GM18858 (cell line): ENCODE measurements around the gene ZDHHC7.
"Not testable (repeated sequence)": the region's sequence is repeated elsewhere in the genome, so short reads cannot be mapped to it uniquely, and the experiment has no call there.

Experiments
- ATAC-seq: cut with Tn5 transposase; IDR thresholded peaks from one replicate; pipeline ENCODE4 v1.9.1; 2021; ENCODE audit not compliant: unreplicated experiment

ZDHHC7 gene

DNA sequence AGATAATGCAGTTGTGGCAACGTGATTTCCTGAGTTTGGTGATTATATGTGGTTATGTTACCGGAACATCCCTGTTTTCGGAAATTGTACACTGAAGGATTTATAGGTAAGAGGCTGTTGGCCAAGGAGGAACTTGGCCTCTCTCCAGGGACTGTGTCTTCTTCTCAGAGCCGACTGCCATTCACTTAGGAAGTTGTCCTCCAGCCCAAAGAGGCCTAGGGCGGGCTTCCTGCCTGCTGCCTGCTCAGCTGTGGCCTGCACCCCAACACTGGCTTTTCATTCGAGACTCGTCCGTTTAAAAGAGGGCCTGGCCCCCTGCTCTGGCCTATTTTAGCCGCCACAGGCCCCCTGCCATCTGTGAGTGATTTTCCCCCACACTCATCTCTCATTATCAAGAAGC, 64.3 kb downstream of the ZDHHC7 start:
- ATAC-seq = no peak

DNA sequence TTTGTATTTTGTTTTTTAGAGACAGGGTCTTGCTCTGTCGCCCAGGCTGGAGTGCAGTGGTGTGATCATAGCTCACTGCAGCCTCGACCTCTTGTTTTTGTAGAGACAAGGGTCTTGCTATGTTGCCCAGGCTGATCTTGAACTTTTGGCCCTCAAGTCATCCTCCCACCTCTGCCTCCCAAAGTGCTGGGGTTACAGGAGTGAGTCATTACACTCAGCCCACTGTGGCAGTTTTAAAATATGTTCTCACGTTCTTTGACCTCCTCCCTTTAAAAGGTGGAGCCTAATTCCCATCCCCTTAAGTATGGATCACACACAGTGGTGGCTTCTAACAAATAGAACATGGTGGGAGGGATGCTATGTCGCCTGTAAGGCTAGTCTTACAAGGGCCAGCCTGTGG, 67.7 kb downstream of the ZDHHC7 start:
- ATAC-seq = no peak

DNA sequence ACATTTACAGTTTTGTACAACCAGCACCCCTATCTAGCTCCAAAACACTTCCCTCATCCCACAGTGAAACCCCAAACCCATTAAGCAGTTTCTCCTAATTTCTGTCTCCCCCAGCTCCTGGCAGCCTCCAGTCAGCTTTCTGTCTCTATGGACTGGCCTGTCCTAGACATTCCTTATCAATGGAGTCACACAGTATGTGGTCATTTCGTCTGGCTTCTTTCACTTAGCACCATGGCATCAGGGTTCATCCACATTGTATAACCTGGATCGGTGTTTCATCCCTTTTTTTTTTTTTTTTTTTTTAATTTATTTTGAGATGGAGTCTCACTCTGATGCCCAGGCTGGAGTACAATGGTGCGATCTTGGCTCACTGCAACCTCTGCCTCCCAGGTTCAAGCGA, 68.5 kb downstream of the ZDHHC7 start:
- ATAC-seq = no peak

DNA sequence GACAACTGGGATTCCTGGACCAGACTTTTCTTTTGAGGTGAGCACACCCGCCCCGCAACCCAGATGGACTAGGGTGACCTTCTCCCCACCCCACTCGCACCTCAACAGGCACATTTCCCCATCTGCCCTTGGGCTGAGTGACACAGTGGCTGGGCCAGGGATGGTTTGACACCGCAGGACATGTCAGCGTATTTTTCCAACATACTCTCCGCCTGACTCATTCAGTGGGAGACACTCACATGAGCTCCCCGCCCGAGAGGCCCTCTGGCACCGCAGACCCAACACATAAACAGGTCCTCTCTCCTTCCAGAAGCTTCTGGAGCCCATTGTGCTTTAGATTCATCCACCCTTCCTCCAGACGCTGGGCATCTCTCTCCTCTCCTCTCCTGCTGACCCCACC, 69.4 kb downstream of the ZDHHC7 start:
- ATAC-seq = no peak

DNA sequence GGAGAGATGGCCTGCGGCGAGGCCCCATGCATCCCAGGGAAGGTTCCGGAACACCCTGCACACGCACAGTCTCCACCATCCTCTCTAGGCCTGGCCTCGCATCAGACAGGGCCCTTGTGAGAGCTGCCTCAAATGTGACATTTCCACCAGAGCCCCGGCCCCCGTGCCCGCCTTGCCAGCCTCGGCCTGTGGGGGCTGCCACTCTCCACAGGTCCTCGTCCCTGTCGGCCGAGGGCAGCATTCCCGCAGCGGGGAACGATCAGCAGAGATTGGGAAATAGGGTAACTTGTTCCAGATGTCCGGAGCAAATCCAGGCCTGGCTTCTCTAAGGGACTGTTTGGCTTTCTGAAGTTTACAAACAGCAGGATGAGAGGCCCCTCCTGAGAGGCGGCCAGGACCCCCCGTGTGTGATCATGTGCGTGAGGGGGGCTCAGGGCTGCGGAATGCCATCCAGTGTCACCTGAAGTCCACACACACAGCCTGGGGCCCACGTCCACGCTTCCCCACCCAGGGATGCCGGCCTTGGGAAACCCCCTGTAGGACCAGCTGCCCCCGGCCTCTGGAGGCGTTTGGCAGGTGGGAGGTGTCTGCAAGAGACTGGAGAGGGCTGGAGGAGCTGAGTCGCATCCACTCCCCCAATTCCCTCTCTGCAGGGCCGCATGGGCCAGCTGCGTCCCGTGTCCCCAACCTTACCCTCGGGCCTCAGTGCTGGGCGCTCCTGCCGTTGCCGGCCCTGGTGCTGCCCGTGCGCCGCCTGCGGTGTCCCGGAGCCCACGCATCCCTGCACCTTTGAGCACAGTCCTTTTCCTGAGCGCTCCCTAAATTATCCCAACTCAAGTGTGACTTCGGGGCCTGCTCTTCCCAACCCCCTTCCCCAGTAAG, 70.4 kb downstream of the ZDHHC7 start:
- no peak for ATAC-seq

DNA sequence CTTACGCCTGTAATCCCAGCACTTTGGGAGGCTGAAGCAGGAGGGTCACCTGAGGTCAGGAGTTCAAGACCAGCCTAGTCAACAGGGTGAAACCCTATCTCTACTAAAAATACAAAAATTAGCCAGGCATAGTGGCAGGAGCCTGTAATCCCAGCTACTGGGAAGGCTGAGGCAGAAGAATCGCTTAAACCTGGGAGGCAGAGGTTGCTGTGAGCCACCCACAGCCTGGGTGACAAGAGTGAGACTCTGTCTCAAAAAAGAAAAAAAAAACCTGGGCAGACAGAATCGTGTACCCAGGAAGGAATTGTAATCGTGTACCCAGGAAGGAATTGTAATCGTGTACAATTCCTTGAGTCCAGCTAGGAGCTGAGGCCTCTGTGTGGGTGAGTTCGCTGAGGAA, 72.7 kb downstream of the ZDHHC7 start:
- ATAC-seq = not testable (repeated sequence)

DNA sequence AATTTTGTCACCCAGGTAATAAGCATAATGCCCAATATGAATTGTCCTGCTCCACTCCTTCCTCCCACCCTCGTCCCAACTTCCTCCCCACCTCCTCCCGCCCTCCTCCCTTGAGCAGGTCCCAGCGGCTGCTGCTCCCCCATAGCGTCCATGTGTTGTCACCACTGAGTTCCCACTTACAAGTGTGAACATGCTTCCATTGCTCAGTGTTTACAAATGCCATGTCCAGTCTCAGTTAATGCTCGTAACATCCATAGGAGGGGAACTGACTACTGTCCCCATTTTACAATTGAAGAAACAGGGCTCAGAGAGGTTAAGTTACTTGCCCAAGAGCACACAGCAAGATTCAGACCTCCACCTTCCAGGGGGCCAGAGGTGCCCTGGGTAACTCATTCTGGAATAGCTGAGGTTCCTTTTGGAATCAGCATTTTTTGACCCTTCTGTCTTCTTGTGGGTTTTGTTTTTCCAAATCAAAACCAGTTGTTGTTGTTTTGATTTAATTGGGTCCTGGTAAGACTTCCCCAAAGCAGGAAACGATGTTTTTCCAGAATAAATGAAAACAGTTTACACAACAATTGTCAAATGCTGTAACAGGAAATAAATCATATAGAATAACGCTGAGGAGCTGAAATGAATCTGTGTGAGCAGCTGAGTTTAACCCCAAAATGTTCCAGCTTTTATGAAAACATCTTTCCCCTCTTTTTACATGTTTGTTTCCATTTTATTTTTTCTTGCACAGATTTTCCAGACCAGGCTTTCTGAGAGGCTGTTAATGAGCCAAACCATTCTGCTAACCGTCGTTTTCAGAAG, 73.9 kb downstream of the ZDHHC7 start:
- no peak for ATAC-seq

DNA sequence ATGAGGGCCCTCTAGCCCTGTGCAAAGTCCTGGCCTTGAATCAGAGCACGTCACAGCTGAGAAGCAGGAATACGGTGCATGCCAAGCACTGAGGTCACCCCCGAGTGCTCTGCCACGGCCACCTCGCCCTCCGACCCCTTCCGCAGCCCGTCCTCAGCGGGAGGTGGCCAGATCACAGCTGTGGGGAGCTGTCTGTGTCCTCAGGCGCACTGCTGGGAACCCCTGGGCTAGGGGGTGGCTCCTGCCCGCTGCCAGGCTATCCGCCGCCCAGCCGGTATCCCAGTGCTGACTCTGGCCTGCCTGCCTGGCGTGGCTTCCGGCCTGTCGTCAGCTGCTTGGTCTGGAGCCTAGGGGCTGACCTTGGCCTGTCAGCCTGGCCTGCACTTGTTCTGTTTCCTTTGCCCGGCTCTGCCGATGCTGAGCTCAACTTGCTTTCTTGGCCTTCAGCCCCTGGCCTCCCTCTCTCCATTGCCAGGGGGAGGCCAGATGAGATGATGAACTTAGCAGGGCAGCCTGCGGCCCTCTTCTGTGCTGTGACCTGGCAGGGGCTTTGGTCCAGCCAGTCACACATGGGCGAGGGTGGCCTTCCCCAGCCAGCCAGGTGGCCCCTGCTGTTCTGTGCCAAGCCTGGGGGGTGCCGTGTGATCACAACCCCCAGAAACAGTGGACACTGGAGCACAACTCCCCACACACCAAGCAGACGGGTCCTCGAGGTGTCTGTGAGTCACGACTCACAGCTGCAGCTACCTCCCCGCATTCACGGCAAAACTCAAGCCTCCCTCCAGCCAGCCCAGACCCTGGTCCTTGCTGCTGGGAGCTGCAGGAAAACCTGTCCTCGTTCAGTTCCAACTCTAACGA, 77.3 kb downstream of the ZDHHC7 start:
- no peak for ATAC-seq

DNA sequence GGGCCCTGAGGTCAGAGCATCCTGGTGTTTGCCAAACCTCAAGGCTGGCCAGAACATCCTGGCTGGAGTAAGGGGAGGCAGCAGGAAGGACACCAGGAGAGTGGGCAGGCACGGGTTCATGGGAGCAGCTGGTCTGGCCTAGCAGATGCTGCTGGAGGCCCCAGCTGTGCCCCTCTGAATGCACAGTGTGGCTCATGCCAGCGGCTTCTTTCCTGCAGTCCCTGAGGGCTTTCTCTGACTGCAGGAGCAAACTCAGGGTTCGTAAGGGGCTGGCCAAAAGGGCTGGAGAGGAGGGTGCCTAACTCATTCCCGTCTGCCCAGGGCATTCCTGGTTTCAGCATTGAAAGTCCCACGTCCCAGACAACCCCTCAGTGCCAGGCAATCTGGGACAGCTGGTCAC, 78.7 kb downstream of the ZDHHC7 start:
- no peak for ATAC-seq

DNA sequence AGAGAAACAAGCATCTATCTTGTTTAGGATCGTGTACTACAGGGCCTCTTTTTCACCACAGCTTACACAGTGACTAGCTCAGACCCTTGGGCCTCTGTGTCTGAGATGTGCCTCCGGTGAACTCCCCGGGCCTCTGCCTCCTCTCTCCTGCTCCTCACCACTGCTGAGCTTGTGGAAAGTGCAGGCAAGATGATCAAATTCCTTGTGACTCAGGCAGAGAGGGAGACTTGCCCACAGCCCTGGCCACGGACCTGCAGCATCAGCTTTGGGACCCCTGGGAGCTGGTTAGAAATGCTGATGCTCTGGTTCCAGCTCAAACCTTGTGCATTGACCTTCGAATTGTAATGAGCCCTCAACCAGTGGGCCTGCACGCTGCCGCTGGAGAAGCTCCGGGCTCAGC, 79.8 kb downstream of the ZDHHC7 start:
- ATAC-seq = no peak

DNA sequence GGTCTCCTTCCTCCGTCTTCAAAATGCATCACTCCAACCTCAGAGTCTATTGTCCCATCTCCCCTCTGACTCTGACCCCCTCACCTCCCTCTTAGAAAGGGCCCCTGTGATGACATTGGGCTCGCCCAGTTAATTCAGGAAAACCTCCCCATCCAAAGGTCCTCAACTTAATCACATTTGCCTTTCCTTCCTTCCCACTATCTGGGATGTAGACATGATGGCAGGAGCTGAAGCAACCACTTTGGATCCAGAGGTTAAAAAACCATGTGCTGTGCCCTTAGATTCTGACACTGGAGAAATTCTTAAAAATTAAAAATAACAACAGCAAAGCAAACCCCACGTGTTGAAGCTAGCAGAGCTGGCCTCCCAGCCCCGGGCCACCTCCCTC, 80.2 kb downstream of the ZDHHC7 start:
- no peak for ATAC-seq

DNA sequence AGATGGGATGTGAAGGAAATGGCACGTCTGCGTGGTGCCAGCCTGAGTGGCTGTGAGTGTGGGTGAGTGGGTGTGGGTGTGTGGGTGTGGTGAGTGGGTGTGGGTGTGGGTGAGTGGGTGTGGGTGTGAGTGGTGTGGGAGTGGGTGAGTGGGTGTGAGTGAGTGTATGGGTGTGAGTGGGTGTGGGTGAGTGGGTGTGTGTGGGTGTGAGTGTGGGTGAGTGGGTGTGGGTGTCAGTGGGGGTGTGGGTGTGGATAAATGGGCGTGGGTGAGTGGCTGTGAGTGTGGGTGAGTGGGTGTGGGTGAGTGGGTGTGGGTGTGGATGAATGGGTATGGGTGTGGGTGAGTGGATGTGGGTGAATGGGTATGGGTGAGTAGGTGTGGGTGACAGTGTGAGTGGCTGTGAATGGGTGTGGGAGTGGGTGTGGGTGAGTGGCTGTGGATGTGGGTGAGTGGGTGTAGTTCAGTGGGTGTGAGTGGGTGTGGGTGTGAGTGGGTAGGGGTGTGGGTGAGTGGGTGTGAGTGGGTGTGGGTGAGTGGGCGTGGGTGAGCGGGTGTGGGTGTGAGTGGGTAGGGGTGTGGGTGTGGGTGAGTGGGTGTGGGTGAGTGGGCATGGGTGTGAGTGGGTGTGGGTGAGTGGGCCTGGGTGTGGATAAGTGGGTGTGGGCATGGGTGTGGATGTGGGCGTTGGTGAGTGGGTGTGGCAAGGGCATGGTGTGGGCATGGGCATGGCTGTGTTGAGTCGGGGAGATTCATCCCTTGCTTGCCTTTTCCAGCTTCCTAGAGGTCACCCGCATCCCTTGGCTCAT, 80.8 kb downstream of the ZDHHC7 start:
- ATAC-seq = no peak

DNA sequence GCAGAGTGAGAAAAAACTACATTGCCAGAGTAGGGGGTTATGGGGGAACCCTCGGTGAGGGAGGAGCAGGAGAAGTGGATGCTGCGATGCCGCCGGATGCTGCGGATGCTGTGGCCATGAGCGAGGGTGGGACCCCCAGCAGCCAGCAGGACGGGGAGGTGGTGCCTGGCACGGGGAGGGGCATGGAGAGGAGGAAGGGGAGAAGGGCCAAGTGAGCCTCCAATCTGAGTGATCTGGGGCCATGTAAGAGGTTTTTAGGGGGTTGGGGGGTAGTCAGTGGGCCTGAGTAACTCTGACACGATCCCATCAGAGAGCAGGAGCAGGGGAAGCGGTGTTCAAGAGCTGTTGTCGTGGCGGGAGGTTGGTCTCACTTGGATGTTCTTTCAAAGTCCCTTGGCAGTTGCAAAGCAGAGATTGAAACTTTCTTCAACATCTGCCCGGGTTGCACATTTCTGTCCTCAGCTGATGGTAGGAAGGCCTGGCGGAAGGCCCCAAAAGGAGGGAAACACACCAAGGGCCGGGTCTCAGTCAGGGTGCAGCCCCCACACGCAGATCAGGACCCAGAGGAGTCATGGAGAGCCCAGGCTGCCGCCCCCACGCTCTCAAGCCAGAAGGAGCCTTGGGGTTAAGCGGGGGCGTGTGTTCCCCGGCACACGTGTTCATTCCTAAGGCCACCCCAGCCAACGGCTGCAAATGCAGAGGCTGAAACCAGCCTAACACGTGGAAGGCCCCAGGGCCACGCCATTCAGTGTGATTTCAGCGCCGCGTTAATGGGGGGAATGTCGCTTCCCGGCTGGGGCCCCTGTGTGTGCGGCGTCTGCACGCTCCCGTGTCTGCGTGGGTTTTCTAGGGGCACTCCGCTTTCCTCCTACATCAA, 81.7 kb downstream of the ZDHHC7 start:
- no peak for ATAC-seq

DNA sequence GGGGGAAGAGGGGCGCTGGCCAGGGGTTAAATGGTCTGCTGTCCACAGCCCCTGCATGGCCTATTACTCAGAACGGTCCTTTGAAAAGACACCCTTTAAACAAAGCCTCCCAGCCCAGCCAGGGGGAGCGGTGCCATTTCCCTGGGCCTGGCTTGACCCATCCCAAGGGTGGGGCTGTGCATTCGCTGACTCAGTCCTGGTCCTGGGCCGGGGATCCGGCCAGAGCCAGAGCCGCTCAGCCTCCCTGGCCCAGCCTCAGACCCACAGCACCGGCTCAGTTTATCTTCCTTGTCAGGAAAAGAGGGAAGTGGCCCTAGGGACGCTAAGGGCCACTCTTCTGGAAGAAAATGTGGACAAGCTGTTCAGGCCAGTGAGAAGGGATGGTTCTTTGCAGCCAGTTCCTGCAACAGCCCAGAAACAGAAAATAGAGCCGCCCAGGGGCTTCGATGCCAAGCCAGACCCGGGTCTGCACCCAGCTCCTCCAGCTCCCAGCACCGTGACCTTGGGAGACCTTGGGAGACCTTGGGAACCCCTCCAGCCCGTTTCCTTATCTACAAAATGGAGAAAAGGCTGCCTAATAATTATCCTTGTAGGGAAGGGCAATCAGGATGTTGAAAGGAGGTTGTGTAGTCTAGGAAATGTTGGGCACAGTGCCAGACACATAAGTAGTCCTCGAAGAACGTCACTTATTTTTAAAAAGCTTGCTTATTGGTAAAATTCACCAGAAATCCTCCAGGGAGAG, 82.5 kb downstream of the ZDHHC7 start:
- no peak for ATAC-seq

DNA sequence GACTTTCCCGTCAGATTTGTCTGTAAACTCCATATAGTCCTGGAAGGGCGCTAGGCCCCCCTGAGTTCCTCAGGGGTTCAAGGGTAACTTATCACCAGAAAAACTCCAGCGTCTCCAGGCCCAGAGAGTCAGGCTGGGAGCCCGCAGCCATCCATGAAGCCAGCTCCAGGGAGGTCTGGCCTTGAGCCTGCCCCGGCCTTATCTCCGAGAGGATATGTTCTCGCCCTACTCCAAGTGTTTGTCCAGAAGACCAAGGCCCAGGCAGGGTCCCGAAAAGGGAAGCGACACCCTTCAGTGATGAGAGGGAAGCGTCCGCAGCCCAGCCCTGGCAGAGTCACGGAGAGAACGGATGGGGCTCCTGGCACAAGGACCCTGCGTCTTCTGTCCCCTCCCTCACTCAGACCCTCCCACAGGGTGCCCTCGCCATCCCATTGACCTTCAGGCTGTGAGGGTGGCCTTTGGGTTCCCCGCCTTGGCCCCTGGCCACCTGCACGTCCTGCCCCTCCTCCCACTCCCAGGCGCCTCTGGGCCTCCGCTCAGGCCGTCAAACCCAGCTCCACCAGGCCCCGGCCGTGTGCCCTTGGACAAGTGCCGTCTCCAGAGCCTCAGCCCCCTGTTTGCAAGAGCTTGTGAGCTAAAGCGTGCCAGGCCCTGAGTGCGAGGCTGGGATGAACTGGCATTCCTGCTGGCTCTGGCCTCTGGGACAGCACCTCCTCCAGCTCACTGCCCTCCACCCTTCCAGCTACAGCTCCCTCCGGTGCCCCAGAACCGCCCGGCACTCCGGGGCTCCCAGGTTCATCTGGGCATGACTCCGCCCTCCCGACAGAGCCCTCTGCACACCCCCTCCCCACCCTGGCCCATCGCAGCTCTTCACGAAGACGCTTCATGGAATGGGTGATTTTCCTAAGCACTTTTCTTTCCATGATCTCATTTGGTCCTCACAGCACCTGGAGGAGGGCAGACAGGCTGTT, 83.4 kb downstream of the ZDHHC7 start:
- ATAC-seq = no peak

DNA sequence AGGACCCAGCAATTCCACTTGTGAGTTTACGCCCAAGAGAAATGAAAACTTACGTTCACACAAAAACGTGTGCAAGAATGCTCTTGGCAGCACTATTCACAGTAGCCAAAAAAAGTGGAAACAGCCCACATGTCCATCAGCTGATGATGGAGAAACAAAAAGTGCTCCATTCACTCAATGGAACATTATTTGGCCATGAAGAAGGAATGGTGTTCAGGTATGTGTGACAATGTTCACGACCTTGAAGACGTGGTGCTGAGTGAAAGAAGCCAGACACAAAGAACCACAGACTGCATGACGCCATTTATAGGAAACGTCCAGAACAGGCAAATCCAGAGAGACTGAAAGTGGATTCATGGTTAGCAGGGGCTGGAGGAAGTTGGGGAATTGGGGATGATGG, 84.9 kb downstream of the ZDHHC7 start:
- no peak for ATAC-seq

DNA sequence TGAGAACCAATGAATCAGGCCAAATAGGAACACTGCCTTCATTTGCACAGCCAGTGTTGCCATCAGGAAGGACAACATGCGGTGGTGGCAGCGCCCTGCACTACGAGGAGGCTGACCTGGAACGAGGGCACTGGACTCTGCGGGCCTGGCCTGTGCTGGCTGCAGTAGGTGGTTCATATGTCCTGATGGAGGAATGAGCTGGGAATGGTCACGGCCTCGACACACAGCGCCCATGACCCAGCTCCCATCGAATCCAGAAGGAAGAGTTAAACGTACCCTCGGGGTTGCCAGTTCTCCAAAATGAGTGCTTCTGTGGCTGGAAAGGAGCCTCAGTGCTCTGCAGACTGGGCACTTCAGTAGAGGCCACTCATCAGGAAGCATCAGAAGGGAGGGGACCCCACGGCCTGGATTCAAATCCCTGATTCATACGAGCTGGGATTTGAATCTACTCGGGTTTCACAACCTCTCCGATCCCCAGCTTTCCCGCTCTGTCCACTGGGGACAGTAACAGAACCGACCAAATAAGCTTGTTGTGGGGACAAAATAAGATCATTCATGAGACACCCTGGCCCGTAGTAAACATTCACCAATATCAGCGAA, 85.5 kb downstream of the ZDHHC7 start:
- no peak for ATAC-seq
